ENCODE measurements around the gene NAALADL2. TPM values are rescaled to one million over a fixed set of nuclear protein-coding genes. Genes with fewer than 3 reads are reported as not detected.

NAALADL2 gene
- total RNA-seq, 1 experiment from 2014 or later: not detected

DNA sequence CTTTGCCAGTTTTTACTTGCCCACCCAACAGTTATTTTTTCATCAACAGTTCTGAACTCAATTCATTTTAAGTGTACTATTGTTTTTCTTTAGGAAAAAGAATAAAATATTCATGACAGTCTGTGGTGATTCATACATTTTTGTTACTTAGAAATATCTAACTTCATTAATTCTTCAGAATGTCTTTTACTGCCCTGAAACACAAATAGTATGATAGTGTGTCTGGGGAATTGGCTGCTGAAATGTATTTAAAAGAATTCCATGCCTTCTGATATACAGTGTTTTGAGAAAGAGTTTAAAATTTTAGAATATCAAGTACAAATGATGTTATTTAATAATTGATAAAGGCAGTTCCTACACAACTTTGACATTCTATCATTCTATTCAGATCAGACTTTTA lies 854.1 kb downstream of the NAALADL2 start:
- Histone ChIP-seq H3K4me1 (ENCODE audit: low read length) (no peaks in the 10 kb centered on the region), H4K20me1 (ENCODE audit: insufficient read depth, low read depth, low read length) (no peaks in the 10 kb centered on the region), H3K79me2 (ENCODE audit: low read length) (no peaks in the 10 kb centered on the region), H3K27me3 (ENCODE audit: low read length) (no peaks in the 10 kb centered on the region), H3K4me3 (ENCODE audit: low read length) (no peak overlapping the region), H3K9ac (ENCODE audit: low read length) (no peak overlapping the region), H3K4me2 (ENCODE audit: low read depth, low read length, poor library complexity, severe bottlenecking) (no peak overlapping the region), H3K9me2 (replicated peaks; ENCODE audit: insufficient read depth, low read length) (no peaks in the 10 kb centered on the region), H2AFZ (ENCODE audit: low read length) (no peak overlapping the region), H3K36me3 (ENCODE audit: insufficient read depth, low read length) (no peaks in the 10 kb centered on the region), H3K9me3 (ENCODE audit: low read length) (peaks cover 18% of the 10 kb centered on the region), H3K27ac (ENCODE audit: low read length) (no peak overlapping the region)
- no peak for DNase-seq

DNA sequence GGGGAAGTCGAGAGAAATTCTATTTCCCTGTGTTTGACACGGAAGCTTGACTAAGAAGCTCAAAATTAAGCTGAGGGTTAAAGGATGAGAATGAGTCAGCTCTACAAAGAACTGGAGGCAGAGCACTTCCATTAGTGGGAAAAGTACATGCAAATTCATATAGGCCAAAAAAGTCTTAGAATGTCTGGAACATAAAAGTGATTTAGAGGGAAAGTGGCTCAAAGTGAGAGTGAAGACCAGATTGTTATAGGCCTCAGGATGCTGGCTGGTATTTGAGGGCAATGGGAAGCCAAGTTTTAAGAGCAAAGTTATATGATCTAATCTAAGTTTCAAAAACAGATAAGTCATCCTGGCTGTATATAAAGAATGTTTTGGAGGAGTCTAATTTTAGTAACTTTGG lies 857.3 kb downstream of the NAALADL2 start:
- no peaks in the 10 kb centered on the region for H3K36me3 ChIP-seq (ENCODE audit: insufficient read depth, low read length)
- no peak overlapping the region for H3K9ac ChIP-seq (ENCODE audit: low read length)
- peaks cover 21% of the 10 kb centered on the region for H3K9me3 ChIP-seq (ENCODE audit: low read length)
- H4K20me1 ChIP-seq (ENCODE audit: insufficient read depth, low read depth, low read length): no peaks in the 10 kb centered on the region
- H3K27ac ChIP-seq (ENCODE audit: low read length): no peak overlapping the region
- no peaks in the 10 kb centered on the region for H3K79me2 ChIP-seq (ENCODE audit: low read length)
- H3K9me2 ChIP-seq (replicated peaks; ENCODE audit: insufficient read depth, low read length): no peaks in the 10 kb centered on the region
- no peak overlapping the region for H3K4me3 ChIP-seq (ENCODE audit: low read length)
- DNase-seq: no peak
- H3K4me2 ChIP-seq (ENCODE audit: low read depth, low read length, poor library complexity, severe bottlenecking): no peak overlapping the region
- no peaks in the 10 kb centered on the region for H3K4me1 ChIP-seq (ENCODE audit: low read length)
- no peak overlapping the region for H2AFZ ChIP-seq (ENCODE audit: low read length)
- H3K27me3 ChIP-seq (ENCODE audit: low read length): no peaks in the 10 kb centered on the region

DNA sequence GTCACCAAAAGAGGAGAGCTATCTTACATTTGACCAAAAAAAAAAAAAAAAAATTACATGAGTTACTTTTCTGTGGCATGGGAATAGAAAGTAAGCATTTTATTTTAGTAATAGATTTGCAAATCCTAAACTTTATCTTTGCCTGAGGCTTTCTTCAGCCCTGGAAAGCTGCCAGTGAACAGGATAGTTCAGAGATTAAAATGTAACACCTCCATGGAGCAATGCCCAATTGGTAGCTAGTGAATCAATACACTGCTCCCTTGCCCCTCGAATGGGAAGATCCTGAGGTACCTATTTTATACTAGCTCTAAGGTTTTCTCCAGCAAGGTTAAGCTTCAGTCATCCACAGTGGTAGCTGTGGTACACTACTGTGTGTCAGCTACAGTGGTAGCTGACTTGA lies 867.1 kb downstream of the NAALADL2 start:
- peaks cover 16% of the 10 kb centered on the region for H3K9me3 ChIP-seq (ENCODE audit: low read length)
- no peaks in the 10 kb centered on the region for H4K20me1 ChIP-seq (ENCODE audit: insufficient read depth, low read depth, low read length)
- DNase-seq: no peak
- H3K27ac ChIP-seq (ENCODE audit: low read length): no peak overlapping the region
- H3K4me3 ChIP-seq (ENCODE audit: low read length): no peak overlapping the region
- H3K9me2 ChIP-seq (replicated peaks; ENCODE audit: insufficient read depth, low read length): no peaks in the 10 kb centered on the region
- H3K4me2 ChIP-seq (ENCODE audit: low read depth, low read length, poor library complexity, severe bottlenecking): no peak overlapping the region
- H3K36me3 ChIP-seq (ENCODE audit: insufficient read depth, low read length): no peaks in the 10 kb centered on the region
- no peaks in the 10 kb centered on the region for H3K4me1 ChIP-seq (ENCODE audit: low read length)
- no peaks in the 10 kb centered on the region for H3K79me2 ChIP-seq (ENCODE audit: low read length)
- H3K27me3 ChIP-seq (ENCODE audit: low read length): no peaks in the 10 kb centered on the region
- no peak overlapping the region for H3K9ac ChIP-seq (ENCODE audit: low read length)
- H2AFZ ChIP-seq (ENCODE audit: low read length): no peak overlapping the region

DNA sequence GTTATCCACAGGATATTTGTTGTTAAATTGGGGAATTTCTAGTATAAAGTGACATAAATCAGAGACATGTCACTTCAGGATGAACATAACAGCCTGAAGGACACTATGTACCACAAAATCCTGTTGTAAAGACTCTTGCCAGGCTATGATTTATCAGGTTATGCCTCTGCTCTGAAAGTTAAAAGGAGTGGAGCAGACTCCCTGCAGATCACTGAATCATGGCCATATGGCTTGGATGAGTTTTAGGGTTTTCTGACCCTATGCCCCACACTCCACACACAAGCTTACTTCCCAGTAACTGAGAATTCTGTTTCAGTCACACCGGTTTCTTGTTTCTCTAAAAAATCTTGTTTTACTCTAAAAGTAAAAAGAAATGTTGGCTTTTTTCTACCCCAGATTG lies 869.4 kb downstream of the NAALADL2 start:
- H3K79me2 ChIP-seq (ENCODE audit: low read length): no peaks in the 10 kb centered on the region
- no peaks in the 10 kb centered on the region for H3K27me3 ChIP-seq (ENCODE audit: low read length)
- H3K27ac ChIP-seq (ENCODE audit: low read length): no peak overlapping the region
- H3K4me2 ChIP-seq (ENCODE audit: low read depth, low read length, poor library complexity, severe bottlenecking): no peak overlapping the region
- H3K36me3 ChIP-seq (ENCODE audit: insufficient read depth, low read length): no peaks in the 10 kb centered on the region
- no peak overlapping the region for H3K9ac ChIP-seq (ENCODE audit: low read length)
- no peak overlapping the region for H2AFZ ChIP-seq (ENCODE audit: low read length)
- DNase-seq: no peak
- H3K4me1 ChIP-seq (ENCODE audit: low read length): no peaks in the 10 kb centered on the region
- no peaks in the 10 kb centered on the region for H4K20me1 ChIP-seq (ENCODE audit: insufficient read depth, low read depth, low read length)
- peaks cover 19% of the 10 kb centered on the region for H3K9me3 ChIP-seq (ENCODE audit: low read length)
- no peak overlapping the region for H3K4me3 ChIP-seq (ENCODE audit: low read length)
- H3K9me2 ChIP-seq (replicated peaks; ENCODE audit: insufficient read depth, low read length): no peaks in the 10 kb centered on the region

DNA sequence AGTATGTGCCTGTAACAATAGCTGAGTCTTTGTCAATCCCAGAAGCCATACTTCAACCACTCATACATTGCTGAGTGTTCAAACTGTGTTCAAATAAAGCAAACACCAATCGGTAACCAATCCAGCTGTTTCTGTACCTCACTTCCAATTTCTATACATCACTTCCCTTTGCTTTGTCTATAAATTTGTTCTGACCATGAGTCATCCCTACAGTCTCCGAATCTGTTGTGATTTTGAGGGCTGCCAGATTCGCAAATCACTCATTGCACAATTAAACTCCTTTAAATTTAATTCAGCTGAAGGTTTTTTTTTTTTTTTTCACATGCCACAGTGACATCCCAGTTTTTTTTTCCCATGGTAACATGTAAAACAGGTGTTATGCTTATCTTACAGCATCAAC lies 870.3 kb downstream of the NAALADL2 start:
- H3K9me2 ChIP-seq (replicated peaks; ENCODE audit: insufficient read depth, low read length): no peaks in the 10 kb centered on the region
- peaks cover 19% of the 10 kb centered on the region; the same call in 1 of the 2 replicates for H3K9me3 ChIP-seq (ENCODE audit: low read length)
- H3K36me3 ChIP-seq (ENCODE audit: insufficient read depth, low read length): no peaks in the 10 kb centered on the region
- no peaks in the 10 kb centered on the region for H4K20me1 ChIP-seq (ENCODE audit: insufficient read depth, low read depth, low read length)
- no peaks in the 10 kb centered on the region for H3K4me1 ChIP-seq (ENCODE audit: low read length)
- H3K4me2 ChIP-seq (ENCODE audit: low read depth, low read length, poor library complexity, severe bottlenecking): no peak overlapping the region
- H3K79me2 ChIP-seq (ENCODE audit: low read length): no peaks in the 10 kb centered on the region
- H3K27ac ChIP-seq (ENCODE audit: low read length): no peak overlapping the region
- H3K27me3 ChIP-seq (ENCODE audit: low read length): no peaks in the 10 kb centered on the region
- H3K4me3 ChIP-seq (ENCODE audit: low read length): no peak overlapping the region
- no peak overlapping the region for H3K9ac ChIP-seq (ENCODE audit: low read length)
- DNase-seq: no peak
- H2AFZ ChIP-seq (ENCODE audit: low read length): no peak overlapping the region

DNA sequence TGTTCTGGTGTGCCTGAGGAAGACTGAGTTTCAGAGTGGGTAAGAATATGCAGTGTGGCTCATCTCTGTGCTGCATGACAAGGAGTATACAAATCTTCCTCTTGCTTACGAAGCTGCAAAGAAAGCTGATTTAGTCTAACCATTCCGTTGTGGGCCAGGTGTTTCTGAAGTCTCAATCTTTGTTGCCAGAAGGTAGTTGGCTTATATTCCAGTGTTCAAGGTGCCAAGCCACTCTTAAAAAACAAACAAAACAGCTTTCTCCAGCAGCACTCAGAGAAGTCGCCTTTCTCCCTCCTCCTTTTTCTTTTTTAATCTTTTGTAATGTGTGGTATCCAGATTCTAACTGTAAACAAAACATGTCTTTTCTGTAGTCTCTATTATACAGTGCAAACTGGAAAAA lies 872.4 kb downstream of the NAALADL2 start:
- Histone ChIP-seq H3K9ac (ENCODE audit: low read length) (no peak overlapping the region), H3K27ac (ENCODE audit: low read length) (no peak overlapping the region), H4K20me1 (ENCODE audit: insufficient read depth, low read depth, low read length) (no peaks in the 10 kb centered on the region), H3K79me2 (ENCODE audit: low read length) (no peaks in the 10 kb centered on the region), H3K4me3 (ENCODE audit: low read length) (no peak overlapping the region), H3K4me1 (ENCODE audit: low read length) (no peaks in the 10 kb centered on the region), H2AFZ (ENCODE audit: low read length) (no peak overlapping the region), H3K9me2 (replicated peaks; ENCODE audit: insufficient read depth, low read length) (no peaks in the 10 kb centered on the region), H3K36me3 (ENCODE audit: insufficient read depth, low read length) (no peaks in the 10 kb centered on the region), H3K4me2 (ENCODE audit: low read depth, low read length, poor library complexity, severe bottlenecking) (no peak overlapping the region), H3K27me3 (ENCODE audit: low read length) (no peaks in the 10 kb centered on the region), H3K9me3 (ENCODE audit: low read length) (peaks cover 19% of the 10 kb centered on the region; the same call in 1 of the 2 replicates)
- no peak for DNase-seq

DNA sequence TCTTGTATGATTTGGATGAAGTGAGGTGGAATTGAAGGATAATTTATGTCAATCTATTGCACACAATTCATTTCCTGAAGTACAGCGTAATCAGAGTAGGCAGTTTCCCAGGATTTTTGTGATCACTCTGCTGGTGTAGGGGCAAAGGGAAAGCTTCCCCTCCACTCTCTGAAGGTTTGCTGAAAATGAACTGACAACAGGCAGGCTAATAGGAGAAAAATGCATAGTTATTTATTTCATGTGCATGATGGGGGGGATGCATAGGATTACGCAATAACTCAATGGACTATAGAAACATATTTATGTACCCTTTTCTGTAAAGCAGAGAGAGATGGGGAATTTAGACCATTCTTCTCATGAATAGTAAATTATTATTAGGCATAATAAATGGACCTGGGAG lies 872.9 kb downstream of the NAALADL2 start:
- Histone ChIP-seq H3K4me1 (ENCODE audit: low read length) (no peaks in the 10 kb centered on the region), H2AFZ (ENCODE audit: low read length) (no peak overlapping the region), H3K27me3 (ENCODE audit: low read length) (no peaks in the 10 kb centered on the region), H3K9me2 (replicated peaks; ENCODE audit: insufficient read depth, low read length) (no peaks in the 10 kb centered on the region), H3K27ac (ENCODE audit: low read length) (no peak overlapping the region), H3K36me3 (ENCODE audit: insufficient read depth, low read length) (no peaks in the 10 kb centered on the region), H3K9me3 (ENCODE audit: low read length) (peaks cover 19% of the 10 kb centered on the region; the same call in 1 of the 2 replicates), H3K4me3 (ENCODE audit: low read length) (no peak overlapping the region), H3K4me2 (ENCODE audit: low read depth, low read length, poor library complexity, severe bottlenecking) (no peak overlapping the region), H3K79me2 (ENCODE audit: low read length) (no peaks in the 10 kb centered on the region), H4K20me1 (ENCODE audit: insufficient read depth, low read depth, low read length) (no peaks in the 10 kb centered on the region), H3K9ac (ENCODE audit: low read length) (no peak overlapping the region)
- no peak for DNase-seq

DNA sequence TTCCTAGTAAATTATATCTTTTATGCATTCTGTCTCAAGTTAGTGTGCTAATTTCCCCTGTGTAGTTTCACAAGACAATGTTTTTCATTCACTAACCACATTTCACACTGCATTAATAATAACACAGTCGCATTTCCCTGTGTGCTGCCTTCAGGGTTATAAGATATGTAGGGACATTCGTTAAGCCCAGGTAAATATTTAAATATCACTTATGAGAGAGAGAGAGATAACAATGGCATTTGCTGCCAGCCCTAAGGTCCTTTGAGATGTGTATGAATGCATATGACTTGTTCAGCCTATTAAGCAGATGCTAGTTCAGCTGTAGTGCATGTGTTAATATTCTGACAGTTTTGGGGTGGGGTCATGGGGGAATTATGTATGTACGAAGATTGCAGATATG lies 876.7 kb downstream of the NAALADL2 start:
- peaks cover 3% of the 10 kb centered on the region; the same call in 1 of the 2 replicates for H3K9me3 ChIP-seq (ENCODE audit: low read length)
- no peaks in the 10 kb centered on the region for H4K20me1 ChIP-seq (ENCODE audit: insufficient read depth, low read depth, low read length)
- no peak overlapping the region for H3K4me3 ChIP-seq (ENCODE audit: low read length)
- H3K9ac ChIP-seq (ENCODE audit: low read length): no peak overlapping the region
- H2AFZ ChIP-seq (ENCODE audit: low read length): no peak overlapping the region
- no peaks in the 10 kb centered on the region for H3K9me2 ChIP-seq (replicated peaks; ENCODE audit: insufficient read depth, low read length)
- no peak for DNase-seq
- no peaks in the 10 kb centered on the region for H3K27me3 ChIP-seq (ENCODE audit: low read length)
- no peaks in the 10 kb centered on the region for H3K36me3 ChIP-seq (ENCODE audit: insufficient read depth, low read length)
- H3K4me2 ChIP-seq (ENCODE audit: low read depth, low read length, poor library complexity, severe bottlenecking): no peak overlapping the region
- no peaks in the 10 kb centered on the region for H3K4me1 ChIP-seq (ENCODE audit: low read length)
- no peak overlapping the region for H3K27ac ChIP-seq (ENCODE audit: low read length)
- H3K79me2 ChIP-seq (ENCODE audit: low read length): no peaks in the 10 kb centered on the region
